A549 (cell line): ENCODE measurements around the gene ZBTB20. TPM values are rescaled to one million over a fixed set of nuclear protein-coding genes. Genes with fewer than 3 reads are reported as not detected.

Experiments used
- ATAC-seq, 2 experiments: fragments of 200-7000 bp in 1 of 2; fragments of >200 bp in 1 of 2; cut with Nextera tagmentation in 1 of 2; cut with Tn5 transposase in 1 of 2; 3 replicates each; pipeline versions ENCODE4 v1.8.0 to v1.9.1; 2018 to 2020; ENCODE audit warnings: mild to moderate bottlenecking in 1 of 2, moderate library complexity in 1 of 2
- CTCF ChIA-PET: fragments of 300-600 bp; sonication (Branson Sonifier 250); formaldehyde crosslinking; extraction: SDS; loops from one replicate; lab custom pipeline; 2021; ENCODE audit warnings: antibody characterized with exemption, inconsistent platforms; lab: Yijun Ruan, JAX
- POLR2A ChIA-PET: fragments of 350-600 bp; formaldehyde crosslinking; extraction: SDS; loops from one replicate; lab custom pipeline; 2021; ENCODE audit warnings: antibody characterized with exemption, inconsistent platforms; lab: Yijun Ruan, JAX
- DNase-seq, 2 experiments: peaks; one replicate each; pipeline versions ENCODE4 v3.0.0 to v3.0.0-alpha.2; 2011 to 2016; ENCODE audit warnings: low read depth in 1 of 2, low spot score in 1 of 2
- FAIRE-seq: peaks from 2 replicates; lab custom pipeline; 2011; peaks lifted over from hg19 to GRCh38; lab: Jason Lieb, UNC
- H3K27ac ChIP-seq, 2 experiments: fragments of >200 bp; sonication (Bioruptor Twin); formaldehyde crosslinking; 3 replicates each; pipeline ENCODE4 v1.5.1; 2016 to 2017
- H3K4me1 ChIP-seq: fragments of >200 bp; sonication (Bioruptor Twin); formaldehyde crosslinking; 3 replicates; pipeline ENCODE4 v1.6.1; 2016
- H3K4me2 ChIP-seq: fragments of >200 bp; sonication (Bioruptor Twin); formaldehyde crosslinking; 3 replicates; pipeline ENCODE4 v1.6.1; 2016
- H3K4me3 ChIP-seq: fragments of >200 bp; sonication (Bioruptor Twin); formaldehyde crosslinking; 3 replicates; pipeline ENCODE4 v1.5.1; 2016
- H3K9me3 ChIP-seq: fragments of >200 bp; sonication (Bioruptor Twin); formaldehyde crosslinking; 3 replicates; pipeline ENCODE4 v1.6.1; 2016
- CEBPB ChIP-seq, 2 experiments: fragments of >200 bp in 1 of 2; sonication (Bioruptor Twin) in 1 of 2; formaldehyde crosslinking in 1 of 2; IDR thresholded peaks; 2 replicates each; pipeline ENCODE4 v1.6.1; 2012 to 2016
- CHD2 ChIP-seq: fragments of 150-350 bp; IDR thresholded peaks from 2 replicates; pipeline ENCODE4 v1.6.1; 2014; ENCODE audit warnings: low read length; ENCODE audit not compliant: partially characterized antibody
- CHD4 ChIP-seq: fragments of 200-600 bp; sonication (generic); IDR thresholded peaks from 2 replicates; pipeline ENCODE4 v1.6.1; 2016; ENCODE audit warnings: antibody characterized with exemption, mild to moderate bottlenecking, borderline replicate concordance
- E2F6 ChIP-seq: IDR thresholded peaks from 2 replicates; pipeline ENCODE4 v1.6.1; 2012; ENCODE audit warnings: low read depth, borderline replicate concordance
- ELK1 ChIP-seq: fragments of 150-350 bp; IDR thresholded peaks from 2 replicates; pipeline ENCODE4 v1.6.1; 2014; ENCODE audit warnings: low read depth, mild to moderate bottlenecking, low read length
- FOSL2 ChIP-seq, 2 experiments: fragments of 450-650 bp in 1 of 2; fragments of >200 bp in 1 of 2; sonication (Bioruptor Twin) in 1 of 2; formaldehyde crosslinking; IDR thresholded peaks; 2 replicates each; pipeline versions ENCODE4 v1.5.0 to v1.6.1; 2016 to 2020; ENCODE audit warnings: mild to moderate bottlenecking in 1 of 2, moderate library complexity in 1 of 2
- GATA3 ChIP-seq: IDR thresholded peaks from 2 replicates; pipeline ENCODE4 v1.6.1; 2012; ENCODE audit warnings: borderline replicate concordance
- HOXB13 ChIP-seq: fragments of 250-450 bp; sonication (Bioruptor Pico); IDR thresholded peaks from 2 replicates; pipeline ENCODE4 v1.5.0; 2020; ENCODE audit warnings: low read depth, mild to moderate bottlenecking, moderate library complexity
- KDM1A ChIP-seq: fragments of 200-600 bp; sonication (generic); IDR thresholded peaks from 2 replicates; pipeline ENCODE4 v1.6.1; 2016; ENCODE audit warnings: low read depth, mild to moderate bottlenecking
- KDM5A ChIP-seq: fragments of 200-600 bp; sonication (generic); IDR thresholded peaks from 2 replicates; pipeline ENCODE4 v1.6.1; 2016; ENCODE audit warnings: antibody characterized with exemption, mild to moderate bottlenecking
- MAFK ChIP-seq: fragments of 450-650 bp; IDR thresholded peaks from 2 replicates; pipeline ENCODE4 v1.6.1; 2014; ENCODE audit not compliant: partially characterized antibody
- MAX ChIP-seq: IDR thresholded peaks from 2 replicates; pipeline ENCODE4 v1.6.1; 2012
- MYC ChIP-seq: IDR thresholded peaks from 2 replicates; pipeline ENCODE4 v1.6.1; 2012; ENCODE audit warnings: mild to moderate bottlenecking, inconsistent platforms, low read length, improper control_type of control experiment, borderline replicate concordance
- NPAS2 ChIP-seq: fragments of 250-450 bp; sonication (Bioruptor Pico); IDR thresholded peaks from 2 replicates; pipeline ENCODE4 v1.8.0; 2022; ENCODE audit warnings: mild to moderate bottlenecking, moderate library complexity, borderline replicate concordance
- PHF8 ChIP-seq: fragments of 200-600 bp; sonication (generic); IDR thresholded peaks from 2 replicates; pipeline ENCODE4 v1.6.1; 2016; ENCODE audit warnings: low read depth, mild to moderate bottlenecking, antibody characterized with exemption, moderate library complexity, borderline replicate concordance
- RCOR1 ChIP-seq: fragments of 150-350 bp; IDR thresholded peaks from 2 replicates; pipeline ENCODE4 v1.6.1; 2014; ENCODE audit warnings: antibody characterized with exemption, low read length, low read depth
- SREBF2 ChIP-seq: fragments of 450-650 bp; IDR thresholded peaks from 2 replicates; pipeline ENCODE4 v1.6.1; 2014; ENCODE audit warnings: mild to moderate bottlenecking, moderate library complexity
- TFCP2L1 ChIP-seq: fragments of 250-450 bp; sonication (Bioruptor Pico); IDR thresholded peaks from 2 replicates; pipeline ENCODE4 v1.5.0; 2021; ENCODE audit warnings: mild to moderate bottlenecking
- WGBS: methylation state at CpG from one replicate; pipeline ENCODE4 v1.1.6; 2017; ENCODE audit errors: missing lambda C conversion rate; 5-methylcytosine and 5-hydroxymethylcytosine counted together
- polyA plus RNA-seq, 4 experiments: library from polyadenylated mRNA; depleted of rRNA in 3 of 4; stranded (reverse); fragments of >200 nt; fragmentation: RNase III in 1 of 4; extraction: RNeasy Plus Mini Kit Qiagen cat#74134 plus additional on column Dnase treatment in 1 of 4; gene quantifications; 2 replicates in 3 of 4; 3 replicates in 1 of 4; pipeline ENCODE4 v1.2.3, GENCODE V29; 2011 to 2017
- TF ChIP-seq, protein P1 (sequence below): fragments of >200 bp; sonication (Bioruptor Twin); formaldehyde crosslinking; IDR thresholded peaks from 3 replicates; pipeline ENCODE4 v1.6.1; 2016
- TF ChIP-seq, protein P2 (sequence below): fragments of 250-450 bp; sonication (Bioruptor Pico); IDR thresholded peaks from 2 replicates; pipeline ENCODE4 v1.5.0; 2020; ENCODE audit warnings: low read depth, mild to moderate bottlenecking, moderate library complexity

The ZBTB20 gene
- polyA plus RNA-seq, 2 of the 4 experiments (the other 2 are of a cell fraction): 0.85 to 5.0 TPM

DNA sequence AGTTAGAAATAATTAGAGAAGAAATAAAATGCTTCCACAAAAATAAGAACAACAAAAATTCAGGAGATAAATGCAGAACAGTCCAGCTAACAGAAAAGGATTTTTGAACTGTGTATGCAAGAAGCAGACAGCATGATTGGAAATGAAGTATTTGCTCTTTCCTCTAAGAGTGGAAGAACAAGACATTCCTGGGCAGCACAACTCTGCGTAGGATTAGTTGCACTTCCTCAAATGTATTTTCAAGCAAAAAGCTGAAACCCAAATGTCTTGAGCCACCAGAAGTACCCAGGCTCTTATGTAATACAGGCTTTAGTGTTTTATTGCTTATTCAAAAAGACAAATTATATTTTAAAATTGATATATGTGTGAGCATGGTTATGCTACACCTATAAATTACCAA lies 127.2 kb downstream of the ZBTB20 start:
- TF ChIP-seq PHF8: no peak
- TF ChIP-seq CEBPB (IDR thresholded peaks at IDR 0.05): no peak
- TF ChIP-seq, protein P1, sequence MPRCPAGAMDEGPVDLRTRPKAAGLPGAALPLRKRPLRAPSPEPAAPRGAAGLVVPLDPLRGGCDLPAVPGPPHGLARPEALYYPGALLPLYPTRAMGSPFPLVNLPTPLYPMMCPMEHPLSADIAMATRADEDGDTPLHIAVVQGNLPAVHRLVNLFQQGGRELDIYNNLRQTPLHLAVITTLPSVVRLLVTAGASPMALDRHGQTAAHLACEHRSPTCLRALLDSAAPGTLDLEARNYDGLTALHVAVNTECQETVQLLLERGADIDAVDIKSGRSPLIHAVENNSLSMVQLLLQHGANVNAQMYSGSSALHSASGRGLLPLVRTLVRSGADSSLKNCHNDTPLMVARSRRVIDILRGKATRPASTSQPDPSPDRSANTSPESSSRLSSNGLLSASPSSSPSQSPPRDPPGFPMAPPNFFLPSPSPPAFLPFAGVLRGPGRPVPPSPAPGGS: no peak
- TF ChIP-seq, protein P2, sequence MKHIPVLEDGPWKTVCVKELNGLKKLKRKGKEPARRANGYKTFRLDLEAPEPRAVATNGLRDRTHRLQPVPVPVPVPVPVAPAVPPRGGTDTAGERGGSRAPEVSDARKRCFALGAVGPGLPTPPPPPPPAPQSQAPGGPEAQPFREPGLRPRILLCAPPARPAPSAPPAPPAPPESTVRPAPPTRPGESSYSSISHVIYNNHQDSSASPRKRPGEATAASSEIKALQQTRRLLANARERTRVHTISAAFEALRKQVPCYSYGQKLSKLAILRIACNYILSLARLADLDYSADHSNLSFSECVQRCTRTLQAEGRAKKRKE (CRISPR knock-in tag): no peak
- TF ChIP-seq ELK1: no peak
- TF ChIP-seq NPAS2: no peak
- no peak for TF ChIP-seq HOXB13
- no peak for TF ChIP-seq KDM1A
- FAIRE-seq: no peak

GRCh38 chr3:115018694-115019093 lies 128.4 kb downstream of the ZBTB20 start:
- Histone ChIP-seq H3K4me1 (no peaks in the 10 kb centered on the region), H3K4me3 (no peak overlapping the region), H3K9me3 (peaks cover 6% of the 10 kb centered on the region; the same call in 1 of the 3 replicates), H3K27ac (no peak overlapping the region), H3K4me2 (no peak overlapping the region)
- POLR2A ChIA-PET: no interaction called here
- CTCF ChIA-PET: interaction anchor here (0.6 kb wide), 1 partner anchor 620 kb away, joined by 3 read pairs; no protein-coding TSS in a partner anchor
- ATAC-seq (no peak), FAIRE-seq (no peak), DNase-seq (no peak)
- 80% methylated on average over 2 of the region's 2 CpGs for WGBS
- no peak for TF ChIP-seq KDM5A

More for the DNA sequence above, 127.2 kb downstream of the ZBTB20 start:
- no peaks in the 10 kb centered on the region for H3K4me1 ChIP-seq
- H3K9me3 ChIP-seq: peaks cover 6% of the 10 kb centered on the region; the same call in 1 of the 3 replicates
- H3K27ac ChIP-seq: no peak overlapping the region
- CTCF ChIA-PET: no interaction called here
- no peak overlapping the region for H3K4me3 ChIP-seq
- POLR2A ChIA-PET: no interaction called here
- H3K4me2 ChIP-seq: no peak overlapping the region
- no peak for DNase-seq
- ATAC-seq: no peak
- 98% methylated on average over 1 of the region's 1 CpG for WGBS

DNA sequence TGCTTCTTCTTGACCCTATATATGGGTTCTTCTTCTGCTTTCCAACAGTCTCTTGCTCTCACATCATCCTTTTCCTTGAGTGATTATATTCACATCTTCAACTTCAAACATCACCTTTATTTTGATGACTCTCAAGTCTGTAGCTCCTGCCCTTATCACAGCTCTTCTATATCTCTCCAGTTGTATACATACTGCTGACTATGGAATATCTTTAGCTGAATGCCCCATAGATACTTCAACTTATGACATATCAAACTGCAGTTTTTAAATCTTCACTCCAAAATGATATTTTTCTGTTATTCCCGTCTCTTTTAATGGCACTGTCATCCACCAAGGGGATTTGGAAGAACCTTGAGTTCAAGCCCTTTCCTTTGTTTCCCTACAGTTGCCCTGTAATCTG lies 139.1 kb downstream of the ZBTB20 start:
- Histone ChIP-seq H3K27ac (no peak overlapping the region), H3K4me2 (no peak overlapping the region), H3K4me1 (no peaks in the 10 kb centered on the region), H3K4me3 (no peak overlapping the region), H3K9me3 (no peaks in the 10 kb centered on the region)
- WGBS: 68% methylated on average over 1 of the region's 1 CpG
- POLR2A ChIA-PET: no interaction called here
- CTCF ChIA-PET: no interaction called here
- FAIRE-seq (no peak), ATAC-seq (no peak), DNase-seq (no peak)
- TF ChIP-seq RCOR1: no peak
- no peak for TF ChIP-seq FOSL2 (IDR thresholded peaks at IDR 0.05)
- no peak for TF ChIP-seq FOSL2 (CRISPR knock-in tag; IDR thresholded peaks at IDR 0.05)
- TF ChIP-seq MAFK: peak; percentile 56

GRCh38 chr3:115004201-115005140 lies 142.6 kb downstream of the ZBTB20 start:
- DNase-seq (no peak), FAIRE-seq (no peak), ATAC-seq (no peak)
- no peak for TF ChIP-seq E2F6
- TF ChIP-seq MAX: no peak
- TF ChIP-seq MYC: no peak
- no peak for TF ChIP-seq CHD2
- no peak for TF ChIP-seq FOSL2 (IDR thresholded peaks at IDR 0.05)
- no peak for TF ChIP-seq FOSL2 (CRISPR knock-in tag; IDR thresholded peaks at IDR 0.05)
- no peak for TF ChIP-seq SREBF2
- no peak for TF ChIP-seq RCOR1
- TF ChIP-seq GATA3: no peak
- no peak for TF ChIP-seq PHF8
- no peak for TF ChIP-seq CHD4
- no peak for TF ChIP-seq TFCP2L1 (CRISPR knock-in tag)
- 83% methylated on average over 2 of the region's 2 CpGs for WGBS
- Histone ChIP-seq H3K4me3 (no peak overlapping the region), H3K4me1 (no peaks in the 10 kb centered on the region), H3K4me2 (no peak overlapping the region), H3K9me3 (no peaks in the 10 kb centered on the region), H3K27ac (no peak overlapping the region)
- CTCF ChIA-PET: no interaction called here
- POLR2A ChIA-PET: no interaction called here
